GM12878 (cell line): ENCODE measurements around the gene C16orf90.

Source experiments
- BCL3 ChIP-seq: IDR thresholded peaks from 2 replicates; pipeline ENCODE4 v1.6.1; 2011; ENCODE audit warnings: borderline replicate concordance, low read depth, mild to moderate bottlenecking, moderate library complexity, low read length; ENCODE audit not compliant: insufficient read depth, poor library complexity, severe bottlenecking
- CTCF ChIP-seq, 3 experiments: IDR thresholded peaks in 2 of 3; conservative IDR thresholded peaks in 1 of 3; 2 replicates each; pipeline ENCODE4 v1.5.1; 2011; ENCODE audit warnings: low read depth in 3 of 3, low read length in 3 of 3, mild to moderate bottlenecking in 3 of 3, control low read depth in 2 of 3, moderate library complexity in 2 of 3, inconsistent platforms in 1 of 3, mixed read lengths in 1 of 3; ENCODE audit not compliant: control insufficient read depth in 2 of 3, insufficient read depth in 1 of 3; ENCODE audit errors: extremely low read depth in 1 of 3
- POLR2A ChIP-seq: IDR thresholded peaks from 2 replicates; pipeline ENCODE4 v1.6.1; 2011; ENCODE audit warnings: low read depth, mild to moderate bottlenecking, low read length
- STAT1 ChIP-seq: fragments of 450-650 bp; conservative IDR thresholded peaks from 2 replicates; pipeline ENCODE4 v1.6.1; 2014; ENCODE audit warnings: antibody characterized with exemption, mild to moderate bottlenecking

- TF ChIP-seq CTCF (IDR thresholded peaks at IDR 0.05 in 2 of 3, conservative IDR thresholded peaks at IDR 0.05 in 1 of 3; ENCODE audit: control insufficient read depth in 2 of 3, extremely low read depth in 1 of 3, insufficient read depth in 1 of 3, low read depth in 3 of 3, low read length in 3 of 3) (no peak), STAT1 (no peak), POLR2A (no peak), BCL3 (no peak)
Measured at GRCh38 chr16:3476409-3476808, 18.9 kb downstream of the C16orf90 start.
